GM18951 (cell line): Measurements from ENCODE around the gene CTDP1.
"Not testable (repeated sequence)": the region's sequence is repeated elsewhere in the genome, so short reads cannot be mapped to it uniquely, and the experiment has no call there.

Source experiments
- POLR2A ChIP-seq: IDR thresholded peaks from 4 replicates; pipeline ENCODE4 v1.6.1; 2011; ENCODE audit warnings: mild to moderate bottlenecking; ENCODE audit not compliant: insufficient read length, insufficient read depth; ENCODE audit errors: extremely low read depth
- in situ Hi-C: fragments of 300-500 bp; cut with MboI; formaldehyde crosslinking; loops from one replicate; pipeline ENCODE4 v1.12.0; 2022; ENCODE audit warnings: low sequenced_read_pairs, mixed read lengths, inconsistent platforms; ENCODE audit not compliant: unreplicated experiment

Gene CTDP1

GRCh38 chr18:79682894-79683625 lies 3.5 kb downstream of the CTDP1 start:
- in situ Hi-C loops: no loop called here
- TF ChIP-seq POLR2A: no peak

GRCh38 chr18:79683626-79684282 lies 4.2 kb downstream of the CTDP1 start:
- TF ChIP-seq POLR2A: no peak
- in situ Hi-C loops: no loop called here

GRCh38 chr18:79684283-79684631 lies 4.7 kb downstream of the CTDP1 start:
- TF ChIP-seq POLR2A: no peak
- in situ Hi-C loops: no loop called here

- in situ Hi-C loops: no loop called here
- no peak for TF ChIP-seq POLR2A
Observed at GRCh38 chr18:79684787-79685186, 5.2 kb downstream of the CTDP1 start.

- in situ Hi-C loops: no loop called here
- TF ChIP-seq POLR2A: no peak
Observed at GRCh38 chr18:79685281-79685680, 5.7 kb downstream of the CTDP1 start.

- in situ Hi-C loops: no loop called here
- no peak for TF ChIP-seq POLR2A
Observed at GRCh38 chr18:79685971-79686370, 6.4 kb downstream of the CTDP1 start.

- in situ Hi-C loops: no loop called here
- TF ChIP-seq POLR2A: no peak
Observed at GRCh38 chr18:79687806-79688205, 8.2 kb downstream of the CTDP1 start.

GRCh38 chr18:79690071-79690470 lies 10.5 kb downstream of the CTDP1 start:
- in situ Hi-C loops: no loop called here
- TF ChIP-seq POLR2A: no peak

- no peak for TF ChIP-seq POLR2A
- in situ Hi-C loops: no loop called here
Observed at GRCh38 chr18:79690586-79691482, 11.2 kb downstream of the CTDP1 start.

GRCh38 chr18:79692056-79692455 lies 12.5 kb downstream of the CTDP1 start:
- no peak for TF ChIP-seq POLR2A
- in situ Hi-C loops: no loop called here

- TF ChIP-seq POLR2A: no peak
- in situ Hi-C loops: no loop called here
Observed at GRCh38 chr18:79692886-79693285, 13.3 kb downstream of the CTDP1 start.

- TF ChIP-seq POLR2A: no peak
- in situ Hi-C loops: no loop called here
Observed at GRCh38 chr18:79693561-79694205, 14.1 kb downstream of the CTDP1 start.

- in situ Hi-C loops: not testable (repeated sequence)
Observed at GRCh38 chr18:79694206-79694894, 14.7 kb downstream of the CTDP1 start.
